HUDEP-2 (cell line): ENCODE data around the gene SSNA1.

Source experiments
- DNase-seq, 76 experiments: peaks; one replicate each; lab custom pipeline; 2025; ENCODE audit not compliant: unreplicated experiment in 76 of 76; lab: John Stamatoyannopoulos, UW

The SSNA1 gene

GRCh38 chr9:137188490-137189296, at the start of gene SSNA1, which contains the start of gene ANAPC2:
TSS of gene SSNA1 (plus strand) at chr9:137188676. CDS start at chr9:137188727, 51 bp downstream.
TSS of gene ANAPC2 (minus strand) at chr9:137188560. CDS start at chr9:137188532, 28 bp downstream.
- peak in 74 of 76 experiments; percentile 36 to 96 (median 88) for DNase-seq

GRCh38 chr9:137138722-137139467, 49.6 kb upstream of the SSNA1 start, which contains the start of gene GRIN1:
TSS of gene GRIN1 (plus strand) at chr9:137139154. CDS start at chr9:137139487, 333 bp downstream.
- DNase-seq: peak in 4 of 76 experiments; percentile 14 to 46 (median 28)

DNA sequence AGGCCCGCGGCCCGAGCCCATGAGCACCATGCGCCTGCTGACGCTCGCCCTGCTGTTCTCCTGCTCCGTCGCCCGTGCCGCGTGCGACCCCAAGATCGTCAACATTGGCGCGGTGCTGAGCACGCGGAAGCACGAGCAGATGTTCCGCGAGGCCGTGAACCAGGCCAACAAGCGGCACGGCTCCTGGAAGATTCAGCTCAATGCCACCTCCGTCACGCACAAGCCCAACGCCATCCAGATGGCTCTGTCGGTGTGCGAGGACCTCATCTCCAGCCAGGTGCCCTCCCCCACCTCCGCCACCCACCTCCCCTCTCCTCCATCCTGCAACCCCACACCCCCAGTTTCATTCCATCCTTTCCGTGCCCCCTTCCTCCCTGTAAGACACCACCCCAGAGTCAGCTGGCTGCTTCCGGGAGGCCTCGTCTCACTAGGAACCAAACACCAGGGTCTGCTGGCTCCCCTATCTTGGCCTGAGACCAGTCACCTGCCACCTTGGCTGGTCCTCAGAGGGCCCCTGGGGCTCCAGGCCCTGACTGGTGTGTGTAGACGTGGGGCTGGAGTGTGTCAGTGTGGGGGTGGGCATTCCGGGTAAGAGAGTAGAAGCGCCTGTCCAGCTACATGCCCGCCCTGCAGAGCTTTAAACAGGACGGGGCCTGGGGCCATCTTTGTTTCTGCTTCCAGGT, 48.9 kb upstream of the SSNA1 start:
- no peak for DNase-seq

DNA sequence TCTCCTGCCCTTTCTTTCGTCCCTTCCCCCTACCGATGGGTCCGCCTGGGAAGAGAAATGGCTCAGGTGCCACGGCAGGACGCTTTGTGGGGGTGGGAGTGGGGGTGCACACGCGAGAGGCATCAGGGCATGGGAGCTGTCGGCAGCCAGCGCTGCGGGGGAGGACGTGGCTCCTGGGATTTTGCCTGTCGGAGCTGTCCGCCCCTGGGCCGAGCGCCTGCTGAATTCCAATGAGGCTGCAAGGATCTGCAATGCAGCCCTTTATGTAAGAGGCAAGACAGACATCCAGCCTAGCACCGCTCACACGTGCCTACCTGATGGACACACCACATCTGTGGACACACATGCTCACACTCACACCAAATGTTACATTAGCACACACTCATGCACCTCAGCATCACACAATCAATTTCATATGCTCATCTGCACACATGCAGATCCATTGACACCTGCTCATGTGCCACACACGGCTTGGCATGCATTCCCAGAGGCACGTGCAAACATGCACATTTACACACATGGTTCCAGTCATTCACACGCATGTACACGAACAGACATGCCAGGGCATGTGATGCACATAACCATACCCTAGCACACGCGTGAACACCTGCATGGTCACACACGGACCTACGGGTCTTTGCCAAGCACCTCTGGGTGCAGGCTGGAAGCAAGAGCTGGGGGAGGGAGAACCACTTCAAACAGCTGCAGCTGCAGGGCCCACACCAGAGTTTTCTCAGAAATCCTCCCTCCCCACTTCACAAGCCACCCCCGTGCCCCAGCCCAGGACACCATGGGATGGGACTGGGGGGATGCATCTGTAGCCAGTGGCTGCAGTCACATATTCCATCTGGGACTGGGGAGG, 48.1 kb upstream of the SSNA1 start:
- no peak for DNase-seq

DNA sequence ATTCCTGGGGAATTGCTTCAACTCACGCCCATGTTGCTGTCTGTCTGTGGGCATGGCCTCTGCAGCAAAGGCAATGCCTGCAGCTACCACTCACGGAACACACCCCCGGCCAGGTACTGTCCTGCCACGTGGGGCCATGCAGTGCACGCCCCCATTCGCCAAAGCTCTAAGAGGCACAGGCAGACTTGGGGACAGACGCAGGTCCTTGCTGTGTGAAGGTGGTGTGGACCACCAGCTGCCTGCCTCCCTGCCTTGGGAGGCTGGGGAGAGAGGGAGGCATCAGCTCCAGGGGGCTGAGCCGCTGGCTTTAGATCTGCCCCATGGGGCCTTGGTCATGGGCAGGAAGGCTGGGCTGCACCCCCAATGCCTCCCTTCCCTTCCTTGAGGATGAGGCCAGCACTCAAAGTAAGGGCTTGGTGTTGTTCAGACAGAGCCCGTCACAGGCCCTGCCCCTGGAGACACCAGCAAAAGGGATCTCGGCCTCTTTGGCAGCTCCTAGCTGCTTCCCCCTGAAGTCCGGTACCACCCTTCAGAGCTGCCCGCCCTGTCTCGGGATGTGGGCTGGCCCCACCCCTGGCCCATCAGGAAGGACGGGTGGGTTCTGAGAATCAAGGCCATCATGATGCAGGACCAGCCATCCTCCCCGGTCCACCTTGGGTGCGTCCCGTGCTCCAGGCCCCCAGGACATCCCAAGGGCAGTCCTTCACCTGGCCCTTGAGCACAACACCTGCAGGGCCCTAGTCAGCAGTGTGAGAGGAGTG, 47.2 kb upstream of the SSNA1 start:
- no peak for DNase-seq

GRCh38 chr9:137141976-137142936, 46.2 kb upstream of the SSNA1 start:
- no peak for DNase-seq

DNA sequence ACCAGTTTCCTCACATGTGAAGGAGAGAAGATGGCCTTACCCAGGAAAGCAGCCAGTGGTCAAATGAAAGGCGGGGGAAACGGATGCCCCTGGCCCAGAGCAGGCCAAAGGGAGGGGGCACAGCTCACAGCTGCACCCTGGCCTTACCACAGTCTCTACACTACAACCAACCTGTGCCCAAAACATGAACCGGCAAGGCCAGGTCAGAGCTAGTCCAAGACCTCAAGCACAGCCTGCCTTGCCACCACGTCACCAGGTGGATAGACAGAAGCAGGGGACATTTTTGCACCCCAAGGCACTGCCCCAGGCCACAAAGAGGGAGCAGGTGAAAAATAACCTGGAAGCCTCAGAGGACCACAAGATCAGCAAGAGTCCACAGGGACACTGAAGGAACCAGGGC, 45.0 kb upstream of the SSNA1 start:
- no peak for DNase-seq

DNA sequence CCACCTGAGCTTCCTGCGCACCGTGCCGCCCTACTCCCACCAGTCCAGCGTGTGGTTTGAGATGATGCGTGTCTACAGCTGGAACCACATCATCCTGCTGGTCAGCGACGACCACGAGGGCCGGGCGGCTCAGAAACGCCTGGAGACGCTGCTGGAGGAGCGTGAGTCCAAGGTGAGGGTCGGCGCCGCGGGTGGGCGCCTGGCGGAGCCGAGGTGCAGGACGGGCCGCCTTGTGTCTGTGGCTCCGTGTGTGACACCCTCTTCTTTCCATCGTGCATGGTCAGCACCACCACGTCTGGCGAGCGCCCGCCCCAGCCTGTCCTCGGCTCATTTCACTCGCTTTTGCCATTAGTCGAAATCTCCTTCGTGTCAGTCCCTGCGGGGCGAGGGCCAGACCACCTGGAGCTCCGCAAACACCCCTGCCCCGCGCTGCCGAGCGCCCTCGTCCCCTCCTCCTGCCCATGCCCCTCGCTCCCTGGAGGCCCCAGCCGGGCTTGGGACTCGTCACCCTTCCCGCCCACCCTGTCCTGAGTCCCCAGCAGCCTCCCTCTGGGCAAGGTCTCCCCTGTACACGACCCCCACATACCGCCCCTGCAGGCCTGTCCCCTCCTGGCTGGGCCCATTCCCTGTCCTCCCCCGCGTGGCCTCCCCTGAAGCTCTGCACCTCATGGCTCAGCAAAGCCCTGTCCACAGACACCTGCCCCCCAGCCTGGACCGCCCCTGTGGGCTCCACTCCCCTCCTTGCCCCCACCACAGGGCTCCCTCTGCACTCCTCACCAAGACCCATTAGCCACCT, 42.5 kb upstream of the SSNA1 start:
- DNase-seq: no peak

DNA sequence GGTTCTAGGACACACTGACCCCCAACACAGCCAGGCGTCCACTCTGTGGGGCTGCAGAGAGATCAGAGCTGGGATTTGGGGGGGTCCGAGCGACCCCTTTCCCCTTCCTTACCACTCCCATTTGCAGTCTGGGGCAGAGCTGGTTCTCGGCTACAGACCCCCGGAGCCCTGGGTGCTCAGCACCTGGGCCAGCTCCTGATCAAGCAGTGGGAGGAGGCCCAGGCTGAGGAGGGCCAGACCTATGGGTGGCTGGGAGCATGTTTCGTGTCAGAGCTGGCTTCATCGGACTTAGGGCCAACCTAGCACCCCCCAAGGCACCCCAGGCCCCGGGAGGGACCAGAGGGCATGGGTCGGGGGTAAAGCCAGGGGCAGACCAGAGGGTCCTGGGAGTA, 42.0 kb upstream of the SSNA1 start:
- no peak for DNase-seq

GRCh38 chr9:137147091-137147792, 41.2 kb upstream of the SSNA1 start:
- no peak for DNase-seq

DNA sequence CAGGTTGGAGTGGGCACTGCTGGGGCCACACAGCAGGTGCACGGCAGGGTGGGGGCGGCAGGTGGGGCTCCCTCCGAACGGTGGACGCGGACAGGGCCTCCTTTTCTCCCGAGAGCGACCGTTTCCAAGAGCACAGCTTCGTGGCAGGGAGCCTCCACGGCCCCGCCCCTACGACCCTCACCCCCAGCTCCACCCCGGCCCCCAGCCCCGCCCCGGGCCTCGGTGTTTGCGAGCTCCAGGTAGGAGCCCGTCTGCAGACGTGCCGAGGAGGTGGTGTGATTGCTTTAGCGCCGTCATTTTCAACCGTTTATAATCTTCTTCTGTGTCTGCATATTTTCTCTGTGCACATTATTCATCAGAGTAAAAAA, 40.7 kb upstream of the SSNA1 start:
- DNase-seq: no peak

DNA sequence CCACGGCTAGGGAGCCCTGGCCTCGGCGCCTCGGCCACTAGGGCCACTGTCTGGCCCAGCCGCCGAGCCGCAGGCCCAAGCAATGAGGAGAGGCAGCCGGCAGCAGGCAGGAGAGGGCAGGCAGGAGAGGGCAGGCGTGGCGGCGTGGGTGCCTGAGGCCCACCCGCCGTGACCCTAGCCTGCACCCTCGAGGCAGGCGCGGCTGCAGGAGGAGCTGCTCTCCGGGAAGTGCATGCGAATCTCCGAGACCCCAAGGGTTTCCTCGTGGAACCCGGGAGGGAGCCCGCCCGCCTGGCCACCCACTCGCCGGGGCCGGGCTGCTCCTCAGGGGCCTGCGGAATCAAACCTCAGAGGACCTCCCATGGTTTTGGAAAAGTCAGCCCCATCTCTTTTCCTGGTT, 40.2 kb upstream of the SSNA1 start:
- DNase-seq: no peak

DNA sequence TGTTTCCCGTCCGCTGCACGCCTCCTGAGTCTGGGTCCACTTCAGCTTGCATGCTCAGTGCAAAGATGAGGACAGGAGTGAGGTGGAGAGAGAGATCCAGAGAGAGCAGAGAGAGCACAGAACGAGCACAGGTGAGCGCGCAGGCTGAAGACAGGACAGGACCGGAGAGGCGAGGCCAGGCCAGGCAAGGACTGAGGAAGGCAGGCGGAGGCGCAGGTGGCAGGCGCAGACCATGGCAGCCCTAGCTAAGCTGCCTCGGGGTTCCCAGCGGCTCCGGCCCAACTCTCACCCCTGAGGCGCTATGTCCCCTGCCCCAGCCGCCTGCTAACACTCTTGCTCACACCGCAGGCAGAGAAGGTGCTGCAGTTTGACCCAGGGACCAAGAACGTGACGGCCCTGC, 39.8 kb upstream of the SSNA1 start:
- DNase-seq: no peak

- DNase-seq: no peak
These were observed 39.1 kb upstream of the SSNA1 start for GRCh38 chr9:137149363-137149762.

GRCh38 chr9:137149942-137150616, 38.4 kb upstream of the SSNA1 start:
- peak in 7 of 76 experiments; percentile 65 to 93 (median 87) for DNase-seq
